Activated T-helper 17 cell treated with anti-CD3 and anti-CD28 coated beads, Interleukin-2, amount 50 U/mL, for 72 hours (primary cell): Measurements from ENCODE around the gene E2F2. TPM values are rescaled to one million over a fixed set of nuclear protein-coding genes. Genes with fewer than 3 reads are reported as not detected.

Experiments
- ATAC-seq: fragments of 150-1000 bp; cut with Tn5 transposase; replicated peaks from 2 replicates; pipeline ENCODE4 v1.10.0; 2021; ENCODE audit warnings: mild to moderate bottlenecking, moderate library complexity
- H3K27ac Mint-ChIP-seq: one replicate; pipeline ENCODE4 v1.8.0; 2022; ENCODE audit warnings: mixed read lengths
- H3K27me3 Mint-ChIP-seq: one replicate; pipeline ENCODE4 v1.8.0; 2022; ENCODE audit warnings: mixed read lengths
- H3K36me3 Mint-ChIP-seq: one replicate; pipeline ENCODE4 v1.8.0; 2022; ENCODE audit warnings: low read depth, mild to moderate bottlenecking, mixed read lengths
- H3K4me1 Mint-ChIP-seq: one replicate; pipeline ENCODE4 v1.8.0; 2022; ENCODE audit warnings: mixed read lengths
- H3K4me3 Mint-ChIP-seq: one replicate; pipeline ENCODE4 v1.8.0; 2022; ENCODE audit warnings: mild to moderate bottlenecking, mixed read lengths
- H3K9me3 Mint-ChIP-seq: one replicate; pipeline ENCODE4 v1.8.0; 2022; ENCODE audit warnings: mixed read lengths
- total RNA-seq, 2 donors: library from RNA; stranded (reverse); gene quantifications; one replicate each; pipeline ENCODE4 v1.2.3, GENCODE V29; 2022

E2F2 gene
- total RNA-seq, 2 donors from 2014 or later = 13.0 to 24.1 TPM

DNA sequence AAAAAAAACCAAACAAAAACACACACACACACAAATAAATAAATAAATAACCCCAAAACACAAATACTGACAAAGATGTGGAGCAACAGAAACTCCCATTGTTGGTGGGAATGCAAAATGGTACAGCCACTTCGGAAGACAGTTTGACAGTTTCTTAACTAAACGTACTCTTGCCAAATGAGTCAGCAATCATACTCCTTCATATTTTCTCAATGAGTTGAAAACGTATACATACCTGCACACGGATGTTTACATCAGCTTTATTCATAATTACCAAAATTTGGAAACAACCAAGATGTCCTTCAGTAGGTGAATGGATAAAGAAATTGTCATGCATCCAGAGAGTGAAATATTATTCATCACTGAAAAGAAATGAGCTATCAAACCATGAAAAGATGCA is 70.5 kb downstream of the E2F2 start:
- H3K27ac Mint-ChIP-seq = no peak overlapping the region
- peaks cover 15% of the 10 kb centered on the region for H3K27me3 Mint-ChIP-seq
- ATAC-seq = no peak
- peaks cover 8% of the 10 kb centered on the region for H3K4me1 Mint-ChIP-seq
- H3K9me3 Mint-ChIP-seq = no peaks in the 10 kb centered on the region
- H3K4me3 Mint-ChIP-seq = no peak overlapping the region
- H3K36me3 Mint-ChIP-seq = no peaks in the 10 kb centered on the region

DNA sequence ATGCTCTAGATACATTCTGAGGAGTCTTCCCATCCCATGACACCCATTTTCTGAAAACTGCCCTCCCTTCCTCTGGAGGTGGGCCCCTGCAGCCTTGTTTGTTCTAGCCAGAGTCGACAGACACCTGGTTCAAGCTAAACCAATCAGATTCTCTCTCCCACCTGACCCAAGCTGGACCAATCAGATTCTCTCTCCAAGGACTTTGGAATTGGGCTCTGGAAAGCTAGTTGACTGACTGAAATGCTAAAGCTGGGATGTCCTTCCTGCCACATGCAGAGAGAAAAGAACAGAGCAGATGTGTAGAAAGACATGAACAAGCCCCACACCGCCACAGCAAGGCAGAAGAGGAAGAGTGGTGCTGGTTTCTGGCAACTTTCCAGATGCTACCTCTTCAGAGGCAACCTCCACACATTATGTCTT is 71.7 kb downstream of the E2F2 start:
- H3K4me3 Mint-ChIP-seq = no peak overlapping the region
- no peaks in the 10 kb centered on the region for H3K36me3 Mint-ChIP-seq
- H3K27me3 Mint-ChIP-seq = peaks cover 22% of the 10 kb centered on the region

More for the DNA sequence above, 71.7 kb downstream of the E2F2 start:
- Mint-ChIP-seq H3K27ac (no peak overlapping the region), H3K9me3 (no peaks in the 10 kb centered on the region), H3K4me1 (peaks cover 13% of the 10 kb centered on the region)
- ATAC-seq = no peak

Other genes starting within 250 kb of the E2F2 start
- gene HNRNPR, start 186.9 kb downstream of the E2F2 start, total RNA-seq = 100 to 1,000 TPM; 110 to 193 TPM
- 10 to 100 TPM in 1 of 2 donors, 1 to 10 TPM in 1; 4.7 to 10.7 TPM for gene ZNF436, start 161.4 kb downstream of the E2F2 start, total RNA-seq
- 10 to 100 TPM in 1 of 2 donors, 1 to 10 TPM in 1; 1.3 to 33.2 TPM for gene TCEA3, start 106.5 kb downstream of the E2F2 start, total RNA-seq
- gene ASAP3, start 47.1 kb downstream of the E2F2 start, total RNA-seq = 1 to 10 TPM in 1 of 2 donors, under 1 TPM in 1; 0.37 to 1.0 TPM
- 10 to 100 TPM; 19.5 to 45.2 TPM for gene ID3, start 28.3 kb upstream of the E2F2 start, total RNA-seq
- gene RPL11, start 160.6 kb upstream of the E2F2 start, total RNA-seq = 1,000 to 10,000 TPM; 1,075 to 1,450 TPM
- gene ELOA, start 212.2 kb upstream of the E2F2 start, total RNA-seq = 10 to 100 TPM; 30.1 to 48.5 TPM
- gene PITHD1, start 247.2 kb upstream of the E2F2 start, total RNA-seq = 10 to 100 TPM; 60.7 to 93.9 TPM